Caco-2 (cell line): ENCODE measurements around the gene ANKRD34C. TPM values are rescaled to one million over a fixed set of nuclear protein-coding genes. Genes with fewer than 3 reads are reported as not detected.

ENCODE experiments used
- BruUV-seq: library from RNA; stranded (reverse); fragments of 400-500 nt; replicated peaks from 2 replicates; lab custom pipeline; 2021; lab: Mats Ljungman, UMichigan
- CTCF ChIA-PET: fragments of 300-600 bp; sonication (Branson Sonifier 250); formaldehyde crosslinking; loops from one replicate; lab custom pipeline; 2022; ENCODE audit warnings: antibody characterized with exemption; lab: Charles Lee
- POLR2A ChIA-PET: fragments of 300-600 bp; sonication (Branson Sonifier 250); formaldehyde crosslinking; loops from one replicate; lab custom pipeline; 2022; ENCODE audit warnings: antibody characterized with exemption; lab: Charles Lee
- DNase-seq, 2 experiments: peaks; one replicate each; pipeline versions ENCODE4 v3.0.0 to v3.0.0-alpha.2; 2020 to 2022
- H3K27me3 ChIP-seq: replicated peaks from 2 replicates; pipeline ENCODE4 v1.6.0; 2011; ENCODE audit warnings: low read length; ENCODE audit not compliant: control insufficient read depth, insufficient read depth
- H3K36me3 ChIP-seq: 2 replicates; pipeline ENCODE4 v1.5.1; 2011; ENCODE audit warnings: low read length; ENCODE audit not compliant: control insufficient read depth, insufficient read depth
- H3K4me1 ChIP-seq: fragments of 250-450 bp; sonication (Bioruptor Pico); 2 replicates; pipeline ENCODE4 v1.5.1; 2020; ENCODE audit warnings: mild to moderate bottlenecking
- H3K4me3 ChIP-seq: 2 replicates; pipeline ENCODE4 v1.5.1; 2011; ENCODE audit warnings: low read depth, mild to moderate bottlenecking, control low read depth, low read length
- H3K9me3 ChIP-seq: fragments of 250-450 bp; sonication (Bioruptor Pico); 2 replicates; pipeline ENCODE4 v1.5.1; 2020; ENCODE audit warnings: mild to moderate bottlenecking, moderate library complexity
- H3K27ac Mint-ChIP-seq: one replicate; pipeline ENCODE4 v1.8.0; 2022; ENCODE audit warnings: mixed read lengths; ENCODE audit not compliant: unreplicated experiment
- H3K27me3 Mint-ChIP-seq: one replicate; pipeline ENCODE4 v1.8.0; 2022; ENCODE audit warnings: mixed read lengths; ENCODE audit not compliant: insufficient read depth, unreplicated experiment
- H3K36me3 Mint-ChIP-seq: one replicate; pipeline ENCODE4 v1.8.0; 2022; ENCODE audit warnings: mild to moderate bottlenecking, mixed read lengths; ENCODE audit not compliant: insufficient read depth, unreplicated experiment
- H3K4me1 Mint-ChIP-seq: one replicate; pipeline ENCODE4 v1.8.0; 2022; ENCODE audit warnings: low read depth, mixed read lengths; ENCODE audit not compliant: unreplicated experiment
- H3K4me3 Mint-ChIP-seq: one replicate; pipeline ENCODE4 v1.8.0; 2022; ENCODE audit warnings: mild to moderate bottlenecking, moderate library complexity, mixed read lengths; ENCODE audit not compliant: unreplicated experiment
- H3K9me3 Mint-ChIP-seq: one replicate; pipeline ENCODE4 v1.8.0; 2022; ENCODE audit warnings: mixed read lengths; ENCODE audit not compliant: unreplicated experiment
- intact Hi-C: fragments of 100-400 bp; cut with micrococcal nuclease; formaldehyde crosslinking; loops from one replicate; pipeline ENCODE4 v1.10.0; 2022; ENCODE audit not compliant: unreplicated experiment
- total RNA-seq: library from RNA; stranded (reverse); gene quantifications from 2 replicates; pipeline ENCODE4 v1.2.3, GENCODE V29; 2022
- TF ChIP-seq, protein P1 (sequence below), 2 experiments: fragments of 200-600 bp in 1 of 2; IDR thresholded peaks; 1 replicate in 1 of 2; 2 replicates in 1 of 2; pipeline versions ENCODE4 v1.5.1 to v1.8.0; 2011 to 2022; ENCODE audit warnings: antibody characterized with exemption in 1 of 2, control low read depth in 1 of 2, inconsistent platforms in 1 of 2, low read depth in 1 of 2, low read length in 1 of 2, mild to moderate bottlenecking in 1 of 2, moderate library complexity in 1 of 2; ENCODE audit not compliant: insufficient read depth in 1 of 2, severe bottlenecking in 1 of 2, unreplicated experiment in 1 of 2

Gene ANKRD34C
- total RNA-seq, 1 experiment from 2014 or later: not detected

DNA sequence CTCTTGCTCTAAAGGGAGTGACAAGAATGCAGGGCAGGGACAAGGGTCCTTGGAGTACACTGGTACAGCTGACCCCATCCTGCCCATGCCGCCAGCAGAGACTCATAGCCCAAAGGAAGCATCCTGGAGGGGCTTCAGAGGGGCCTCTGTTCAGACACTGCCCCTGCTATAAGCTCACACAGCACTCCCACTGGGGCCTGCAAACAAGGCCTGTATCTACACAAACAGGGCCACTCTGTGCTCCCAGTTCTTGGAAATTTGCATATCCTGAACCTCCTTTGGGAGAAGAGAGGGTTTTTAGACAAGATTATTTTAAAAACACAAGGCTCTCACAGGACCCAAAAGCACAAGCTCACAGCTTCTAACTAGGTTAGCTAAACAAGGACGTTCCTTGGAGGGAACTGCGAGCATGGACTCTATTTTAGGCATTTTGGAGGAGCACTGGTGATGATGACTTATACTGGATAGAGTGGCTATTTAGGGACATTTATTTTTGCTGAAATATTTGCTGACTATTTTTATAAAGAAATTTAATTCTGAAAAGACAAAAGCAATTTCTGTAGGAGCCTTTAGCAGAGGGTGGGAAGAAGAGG, 16.4 kb upstream of the ANKRD34C start:
- H3K9me3 Mint-ChIP-seq: no peaks in the 10 kb centered on the region
- no peaks in the 10 kb centered on the region for H3K4me1 Mint-ChIP-seq
- H3K4me3 ChIP-seq: no peak overlapping the region
- no peaks in the 10 kb centered on the region for H3K36me3 ChIP-seq
- no peak overlapping the region for H3K4me3 Mint-ChIP-seq
- H3K36me3 Mint-ChIP-seq: no peaks in the 10 kb centered on the region
- H3K27me3 Mint-ChIP-seq: peaks cover 11% of the 10 kb centered on the region
- intact Hi-C loops: no loop called here
- H3K27me3 ChIP-seq: no peaks in the 10 kb centered on the region
- no peak overlapping the region for H3K27ac Mint-ChIP-seq
- TF ChIP-seq, protein P1, sequence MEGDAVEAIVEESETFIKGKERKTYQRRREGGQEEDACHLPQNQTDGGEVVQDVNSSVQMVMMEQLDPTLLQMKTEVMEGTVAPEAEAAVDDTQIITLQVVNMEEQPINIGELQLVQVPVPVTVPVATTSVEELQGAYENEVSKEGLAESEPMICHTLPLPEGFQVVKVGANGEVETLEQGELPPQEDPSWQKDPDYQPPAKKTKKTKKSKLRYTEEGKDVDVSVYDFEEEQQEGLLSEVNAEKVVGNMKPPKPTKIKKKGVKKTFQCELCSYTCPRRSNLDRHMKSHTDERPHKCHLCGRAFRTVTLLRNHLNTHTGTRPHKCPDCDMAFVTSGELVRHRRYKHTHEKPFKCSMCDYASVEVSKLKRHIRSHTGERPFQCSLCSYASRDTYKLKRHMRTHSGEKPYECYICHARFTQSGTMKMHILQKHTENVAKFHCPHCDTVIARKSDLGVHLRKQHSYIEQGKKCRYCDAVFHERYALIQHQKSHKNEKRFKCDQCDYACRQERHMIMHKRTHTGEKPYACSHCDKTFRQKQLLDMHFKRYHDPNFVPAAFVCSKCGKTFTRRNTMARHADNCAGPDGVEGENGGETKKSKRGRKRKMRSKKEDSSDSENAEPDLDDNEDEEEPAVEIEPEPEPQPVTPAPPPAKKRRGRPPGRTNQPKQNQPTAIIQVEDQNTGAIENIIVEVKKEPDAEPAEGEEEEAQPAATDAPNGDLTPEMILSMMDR (IDR thresholded peaks at IDR 0.05; ENCODE audit: insufficient read depth in 1 of 2, low read depth in 1 of 2, low read length in 1 of 2, severe bottlenecking in 1 of 2, unreplicated experiment in 1 of 2): no peak
- no peak for DNase-seq
- ChIA-PET POLR2A (no interaction called here), CTCF (no interaction called here)
- BruUV-seq: no TSS peak
- no peaks in the 10 kb centered on the region for H3K9me3 ChIP-seq
- H3K4me1 ChIP-seq: no peaks in the 10 kb centered on the region

DNA sequence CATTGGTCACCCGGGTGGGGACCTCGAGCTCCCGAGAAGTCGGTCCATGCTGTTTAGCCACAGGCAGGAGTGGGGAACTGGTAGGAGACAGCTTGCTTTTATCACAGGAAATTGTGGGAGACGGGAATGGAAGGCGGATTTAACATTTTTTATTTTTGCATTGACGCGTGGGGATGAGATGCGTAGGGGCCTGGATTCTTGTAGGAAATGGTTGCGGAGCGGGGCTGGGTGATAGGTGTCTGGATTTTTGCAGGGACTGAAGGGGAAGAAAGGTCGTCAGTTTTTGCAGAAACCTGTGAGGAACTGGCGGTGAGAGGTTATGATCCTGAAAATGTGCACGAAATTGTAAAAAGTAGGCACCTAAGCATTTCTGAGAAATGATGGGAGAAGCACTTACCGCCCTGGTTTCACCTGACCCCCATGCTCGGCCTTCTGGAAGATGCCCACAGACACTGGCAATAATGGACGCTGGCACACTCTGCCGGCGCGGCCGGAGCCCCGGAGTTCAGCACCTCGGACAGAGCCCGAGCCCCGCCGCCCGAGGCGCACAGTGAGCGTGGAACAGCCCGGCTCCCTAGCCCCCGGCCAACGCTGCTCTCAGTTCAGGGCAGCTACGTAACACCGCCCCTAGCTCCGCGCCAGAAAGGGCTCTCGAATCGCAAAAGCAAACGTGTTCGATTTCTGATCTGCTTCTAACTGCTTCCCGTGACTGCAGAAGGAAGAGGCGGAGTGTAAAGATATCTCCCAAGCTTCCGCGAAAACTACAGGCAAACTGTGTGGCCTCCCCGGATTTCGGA, 928 bp downstream of the ANKRD34C start:
- DNase-seq: peak in 1 of 2 experiments; percentile 61
- Mint-ChIP-seq H3K36me3 (no peaks in the 10 kb centered on the region), H3K27me3 (peaks cover 29% of the 10 kb centered on the region), H3K9me3 (no peaks in the 10 kb centered on the region), H3K4me3 (no peak overlapping the region), H3K4me1 (no peaks in the 10 kb centered on the region), H3K27ac (no peak overlapping the region)
- Histone ChIP-seq H3K9me3 (no peaks in the 10 kb centered on the region), H3K36me3 (no peaks in the 10 kb centered on the region), H3K4me3 (no peak overlapping the region), H3K4me1 (no peaks in the 10 kb centered on the region), H3K27me3 (no peaks in the 10 kb centered on the region)
- intact Hi-C loops: no loop called here
- POLR2A ChIA-PET: no interaction called here
- no TSS peak for BruUV-seq
- TF ChIP-seq, protein P1 (IDR thresholded peaks at IDR 0.05; ENCODE audit: insufficient read depth in 1 of 2, low read depth in 1 of 2, low read length in 1 of 2, severe bottlenecking in 1 of 2, unreplicated experiment in 1 of 2): no peak
- CTCF ChIA-PET: no interaction called here

DNA sequence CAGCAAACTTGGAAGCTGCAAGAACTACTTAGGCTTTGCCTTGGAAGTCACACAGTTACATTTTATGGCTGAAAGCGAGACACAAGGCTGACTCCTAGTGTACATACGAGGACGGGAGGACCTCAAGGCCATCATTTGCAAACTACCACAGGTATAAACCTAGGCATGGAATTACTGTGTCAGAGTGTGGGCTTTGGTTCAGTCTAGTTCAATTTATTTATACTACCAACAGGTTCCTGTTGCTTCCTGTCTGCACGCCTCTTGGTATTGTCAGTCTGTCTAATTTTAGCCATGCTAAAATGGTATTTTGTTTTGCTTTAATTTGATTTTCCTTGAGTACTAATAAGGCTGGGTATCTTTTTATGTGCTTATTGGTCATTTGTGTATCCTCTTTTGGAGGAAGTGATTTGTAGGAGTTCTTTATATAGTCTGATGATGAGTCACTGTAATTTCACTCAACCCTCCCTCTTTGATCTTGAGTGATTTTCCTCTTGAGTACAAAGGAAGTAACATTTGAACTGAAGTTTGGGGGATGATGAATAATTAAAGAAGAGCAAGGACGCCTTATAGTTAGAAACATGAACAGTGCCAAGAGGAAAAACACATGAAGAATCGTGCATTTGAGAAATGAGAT, 8.2 kb downstream of the ANKRD34C start:
- Histone ChIP-seq H3K27me3 (no peaks in the 10 kb centered on the region), H3K9me3 (no peaks in the 10 kb centered on the region), H3K4me3 (no peak overlapping the region), H3K4me1 (no peaks in the 10 kb centered on the region), H3K36me3 (no peaks in the 10 kb centered on the region)
- TF ChIP-seq, protein P1 (IDR thresholded peaks at IDR 0.05; ENCODE audit: insufficient read depth in 1 of 2, low read depth in 1 of 2, low read length in 1 of 2, severe bottlenecking in 1 of 2, unreplicated experiment in 1 of 2): no peak
- CTCF ChIA-PET: no interaction called here
- peaks cover 20% of the 10 kb centered on the region for H3K27me3 Mint-ChIP-seq
- no peaks in the 10 kb centered on the region for H3K9me3 Mint-ChIP-seq
- POLR2A ChIA-PET: no interaction called here
- no peak overlapping the region for H3K27ac Mint-ChIP-seq
- BruUV-seq: no TSS peak
- no peaks in the 10 kb centered on the region for H3K4me1 Mint-ChIP-seq
- no peak for DNase-seq
- H3K4me3 Mint-ChIP-seq: no peak overlapping the region
- no peaks in the 10 kb centered on the region for H3K36me3 Mint-ChIP-seq
- intact Hi-C loops: no loop called here
